Stimulated activated naive CD8-positive, alpha-beta T cell treated with anti-CD3 and anti-CD28 coated beads, Interleukin-15, Interleukin-2, amounts not matched to agents 100 U/mL and 50 U/mL, for 24 hours (primary cell): ENCODE data around the gene TSPAN31.
A peak's percentile ranks its signal among the peaks of the same experiment; 100 is the strongest.
"Not testable (repeated sequence)": the region's sequence is repeated elsewhere in the genome, so short reads cannot be mapped to it uniquely, and the experiment has no call there.

ENCODE experiments used
- ATAC-seq: fragments of 150-1000 bp; cut with Tn5 transposase; one replicate; pipeline ENCODE4 v1.10.0; 2021
- DNase-seq: peaks from one replicate; pipeline ENCODE4 v3.0.0; 2021

The TSPAN31 gene

GRCh38 chr12:57744777-57745484 lies at the start of gene TSPAN31:
TSS of gene TSPAN31 (plus strand) at chr12:57745039. CDS start at chr12:57745155, 116 bp downstream.
- ATAC-seq, result peak; percentile 84
- peak; percentile 93 for DNase-seq

DNA sequence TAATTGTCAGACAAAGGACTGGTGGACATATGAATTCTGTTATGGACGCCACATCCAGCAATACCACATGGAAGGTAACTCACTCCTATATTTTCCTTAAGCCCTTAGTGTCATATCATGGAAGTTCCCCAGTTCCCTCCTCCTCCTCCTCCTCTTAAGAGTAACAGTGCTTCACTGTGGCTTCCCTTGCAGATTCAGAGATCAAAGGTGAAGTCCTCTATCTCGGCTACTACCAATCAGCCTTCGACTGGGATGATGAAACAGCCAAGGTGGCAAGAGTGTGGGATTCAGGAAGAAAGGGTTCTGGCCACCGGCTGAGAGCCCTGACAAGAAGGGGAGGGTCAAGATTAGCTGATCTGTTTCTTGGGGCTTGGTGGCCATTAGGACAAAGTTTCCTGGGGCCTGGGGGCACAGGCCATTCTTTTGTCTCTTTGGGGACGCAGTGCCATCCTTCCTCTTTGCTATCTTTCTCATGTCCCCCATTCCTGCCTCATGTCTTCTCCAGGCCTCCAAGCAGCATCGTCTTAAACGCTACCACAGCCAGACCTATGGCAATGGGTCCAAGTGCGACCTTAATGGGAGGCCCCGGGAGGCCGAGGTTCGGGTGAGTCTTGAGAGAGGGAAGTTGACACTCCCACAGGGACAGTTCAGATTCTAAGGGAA lies 48.9 kb upstream of the TSPAN31 start:
- DNase-seq (no peak), ATAC-seq (no peak)

DNA sequence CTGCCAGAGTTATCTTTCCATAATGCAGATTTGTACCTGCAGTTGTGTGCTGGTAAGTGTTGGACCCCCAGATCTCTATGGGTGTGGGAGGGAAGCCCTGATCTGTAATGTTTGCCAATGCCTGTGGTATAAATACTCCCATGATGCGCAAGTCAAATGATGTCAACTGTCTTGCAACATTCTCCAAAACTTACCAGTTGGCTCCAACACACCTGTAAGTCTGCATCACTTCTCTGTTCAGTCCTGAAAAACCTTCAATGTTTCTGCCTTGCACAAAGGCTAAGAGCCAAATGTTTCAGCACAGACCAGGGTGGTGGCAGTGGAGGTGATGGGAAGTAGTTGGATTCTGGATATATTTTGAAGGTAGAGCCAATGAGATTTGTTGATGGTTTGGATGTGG lies 47.8 kb upstream of the TSPAN31 start:
- no peak for ATAC-seq
- DNase-seq, result no peak

DNA sequence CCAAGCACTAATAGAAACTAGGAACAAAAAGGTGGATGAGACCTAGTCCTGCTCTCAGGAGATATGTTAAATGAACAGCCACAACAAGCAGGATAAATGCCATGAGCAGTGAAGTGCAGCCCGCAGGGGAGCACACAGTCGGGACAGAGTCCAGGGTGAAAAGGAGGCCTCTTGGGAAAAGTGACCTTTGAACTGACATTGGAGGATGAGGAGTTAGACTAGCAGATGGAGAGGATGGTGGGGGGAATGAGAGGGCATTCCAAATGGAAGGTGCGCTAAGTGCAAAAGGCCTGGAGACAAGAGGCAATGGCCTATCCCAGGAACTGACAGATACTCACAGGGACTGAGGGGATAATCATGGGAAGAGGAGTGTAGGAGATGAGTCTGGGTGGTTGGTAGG lies 46.4 kb upstream of the TSPAN31 start:
- ATAC-seq, result no peak
- DNase-seq, result no peak

DNA sequence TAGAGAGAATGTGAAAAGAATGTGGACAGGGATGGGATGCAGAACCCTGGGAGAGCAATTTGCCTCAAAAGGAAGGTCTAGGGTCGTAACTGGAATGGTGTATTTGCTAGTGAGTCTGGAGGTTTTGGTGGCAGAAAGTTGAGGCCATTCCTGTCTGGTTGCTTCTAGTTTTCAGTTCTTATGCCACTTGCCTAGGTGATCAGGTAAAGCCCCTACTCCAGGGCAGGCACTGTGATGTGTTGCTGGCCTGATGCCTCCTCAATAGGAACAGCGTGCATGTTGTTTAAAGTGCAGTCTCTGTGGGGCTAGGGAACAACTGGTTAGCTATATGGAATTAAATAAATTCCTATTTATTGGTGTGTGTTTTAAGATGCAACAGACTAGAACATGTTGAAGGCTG lies 44.5 kb upstream of the TSPAN31 start:
- no peak for ATAC-seq
- DNase-seq, result no peak

DNA sequence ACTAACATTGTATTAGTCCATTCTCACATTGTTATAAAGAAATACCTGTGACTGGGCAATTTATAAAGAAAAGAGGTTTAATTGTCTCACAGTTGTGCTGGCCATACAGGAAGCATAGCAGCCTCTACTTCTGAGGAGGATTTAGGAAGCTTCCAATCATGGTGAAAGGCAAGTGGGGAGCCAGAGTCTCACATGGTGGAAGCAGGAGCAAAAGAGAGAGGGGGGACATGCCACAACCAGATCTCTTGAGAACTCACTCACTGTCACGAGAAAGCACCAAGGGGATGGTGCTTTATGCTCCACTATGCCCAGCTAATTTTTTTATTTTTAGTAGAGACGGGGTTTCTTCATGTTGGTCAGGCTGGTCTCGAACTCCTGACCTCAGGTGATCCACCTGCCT lies 37.6 kb upstream of the TSPAN31 start:
- ATAC-seq, result no peak
- no peak for DNase-seq

- DNase-seq (no peak), ATAC-seq (no peak)
Measured at GRCh38 chr12:57708296-57708695, 36.5 kb upstream of the TSPAN31 start.

DNA sequence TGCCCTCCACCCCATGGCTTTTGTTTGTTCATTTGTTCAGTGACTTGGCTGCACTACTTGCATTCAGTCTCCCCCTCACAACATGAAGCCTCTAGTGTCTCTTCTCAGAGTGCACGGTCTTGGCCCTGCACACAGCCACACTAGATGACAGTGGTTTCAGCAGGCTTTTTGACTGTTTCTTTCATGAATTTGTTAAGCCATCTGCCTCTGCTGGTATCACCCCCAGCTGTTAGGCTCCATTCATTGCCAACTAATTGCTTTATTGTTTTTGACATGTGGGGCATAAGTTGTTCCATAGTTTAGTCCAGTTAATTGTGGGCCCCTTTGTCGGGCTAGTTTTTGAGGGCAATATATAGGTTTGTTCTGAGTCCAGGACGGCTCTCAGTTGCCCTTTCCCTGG lies 32.1 kb upstream of the TSPAN31 start:
- no peak for DNase-seq
- ATAC-seq, result no peak

GRCh38 chr12:57713209-57713608 lies 31.6 kb upstream of the TSPAN31 start:
- DNase-seq (no peak), ATAC-seq (no peak)

DNA sequence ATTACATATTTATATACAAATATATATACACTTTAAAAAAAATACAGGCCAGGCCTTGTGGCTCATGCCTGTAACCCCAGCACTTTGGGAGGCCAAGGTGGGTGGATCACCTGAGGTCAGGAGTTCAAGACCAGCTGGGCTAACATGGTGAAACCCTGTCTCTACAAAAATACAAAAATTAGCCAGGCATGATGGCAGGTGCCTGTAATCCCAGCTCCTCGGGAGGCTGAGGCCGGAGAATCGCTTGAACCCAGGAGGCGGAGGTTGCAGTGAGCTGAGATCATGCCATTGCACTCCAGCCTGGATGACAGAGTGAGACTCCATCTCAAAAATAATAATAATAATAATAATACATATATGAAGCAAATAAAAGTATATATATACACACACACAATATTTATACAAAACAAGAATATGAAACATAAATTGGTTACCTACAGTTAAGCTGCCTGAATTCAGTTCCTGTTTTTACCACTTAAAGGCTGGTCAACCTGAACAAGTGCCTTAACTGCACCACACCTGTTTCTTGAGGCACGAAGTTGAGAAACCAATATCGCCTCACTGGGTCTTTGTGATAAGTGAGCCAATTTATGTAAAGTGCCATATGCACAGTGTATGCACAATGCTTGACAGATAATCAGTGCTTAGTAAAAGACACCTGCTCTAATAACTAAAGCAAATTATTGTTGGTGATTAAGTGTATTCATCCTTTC lies 29.6 kb upstream of the TSPAN31 start:
- ATAC-seq, DNase-seq: not testable (repeated sequence)

- ATAC-seq (no peak), DNase-seq (no peak)
Measured at GRCh38 chr12:57715786-57716185, 29.1 kb upstream of the TSPAN31 start.

- DNase-seq, result no peak
- no peak for ATAC-seq
Measured at GRCh38 chr12:57716305-57716704, 28.5 kb upstream of the TSPAN31 start.

- ATAC-seq (no peak), DNase-seq (no peak)
Measured at GRCh38 chr12:57717131-57717530, 27.7 kb upstream of the TSPAN31 start.

DNA sequence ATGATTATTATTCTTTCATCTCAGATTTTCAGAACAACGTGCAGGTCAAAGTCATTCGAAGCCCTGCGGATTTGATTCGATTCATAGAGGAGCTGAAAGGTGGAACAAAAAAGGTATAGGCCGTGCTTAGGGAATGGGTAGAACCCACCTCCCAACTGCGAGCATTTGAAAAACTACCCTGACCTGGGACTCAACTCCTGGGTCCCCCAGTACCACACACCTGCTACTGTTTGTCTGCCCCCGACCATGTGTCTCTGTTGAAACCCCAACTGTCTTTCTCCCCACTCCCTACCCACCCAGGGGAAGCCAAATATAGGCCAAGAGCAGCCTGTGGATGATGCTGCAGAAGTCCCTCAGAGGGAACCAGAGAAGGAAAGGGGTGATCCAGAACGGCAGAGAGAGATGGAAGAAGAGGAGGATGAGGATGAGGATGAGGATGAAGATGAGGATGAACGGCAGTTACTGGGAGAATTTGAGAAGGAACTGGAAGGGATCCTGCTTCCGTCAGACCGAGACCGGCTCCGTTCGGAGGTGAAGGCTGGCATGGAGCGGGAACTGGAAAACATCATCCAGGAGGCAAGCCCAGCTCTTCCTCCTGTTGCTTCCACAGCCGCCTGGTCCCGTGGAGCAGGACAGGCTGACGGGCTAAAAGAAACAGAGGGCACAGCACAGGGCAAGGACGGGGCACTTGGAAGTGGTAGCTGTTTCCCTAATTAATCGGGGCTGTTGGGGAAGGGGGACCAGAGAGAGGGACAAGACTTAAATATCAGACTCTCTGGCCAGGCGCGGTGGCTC lies 26.8 kb upstream of the TSPAN31 start:
- ATAC-seq, result no peak

GRCh38 chr12:57718641-57719528 lies 26.0 kb upstream of the TSPAN31 start:
- ATAC-seq, result no peak
- DNase-seq, result no peak

More for the DNA sequence above, 26.8 kb upstream of the TSPAN31 start:
- no peak for DNase-seq

DNA sequence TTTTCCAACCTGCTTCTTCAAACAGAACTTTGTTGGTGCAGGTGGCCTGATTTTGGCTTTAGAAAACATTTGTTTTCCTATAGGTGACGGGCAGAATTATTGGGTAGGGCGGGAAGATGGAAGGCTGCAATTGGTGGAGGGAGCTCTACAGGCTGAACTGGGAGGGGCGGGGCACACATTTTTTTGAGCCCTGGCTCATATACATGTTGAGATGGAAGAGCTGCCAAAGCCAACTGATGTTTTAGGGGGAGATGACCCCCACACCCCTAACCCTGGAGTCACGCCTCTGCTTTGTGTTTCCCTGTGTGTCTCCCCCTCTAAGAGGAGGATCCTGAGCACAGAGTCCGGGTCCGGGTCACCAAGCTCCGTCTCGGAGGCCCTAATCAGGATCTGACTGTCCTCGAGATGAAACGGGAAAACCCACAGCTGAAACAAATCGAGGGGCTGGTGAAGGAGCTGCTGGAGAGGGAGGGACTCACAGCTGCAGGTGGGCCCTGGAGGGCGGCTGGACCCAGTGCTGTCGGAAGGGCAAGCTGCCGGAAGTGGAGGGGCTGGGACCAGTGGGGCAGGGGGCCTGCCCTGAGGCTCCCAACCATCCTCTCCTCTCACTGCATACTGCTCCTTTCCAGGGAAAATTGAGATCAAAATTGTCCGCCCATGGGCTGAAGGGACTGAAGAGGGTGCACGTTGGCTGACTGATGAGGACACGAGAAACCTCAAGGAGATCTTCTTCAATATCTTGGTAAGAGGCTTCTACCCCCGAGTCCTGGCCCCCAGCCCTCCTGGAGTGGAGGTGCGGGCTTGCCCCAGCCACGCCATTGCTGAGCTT lies 24.8 kb upstream of the TSPAN31 start:
- ATAC-seq (no peak), DNase-seq (no peak)

DNA sequence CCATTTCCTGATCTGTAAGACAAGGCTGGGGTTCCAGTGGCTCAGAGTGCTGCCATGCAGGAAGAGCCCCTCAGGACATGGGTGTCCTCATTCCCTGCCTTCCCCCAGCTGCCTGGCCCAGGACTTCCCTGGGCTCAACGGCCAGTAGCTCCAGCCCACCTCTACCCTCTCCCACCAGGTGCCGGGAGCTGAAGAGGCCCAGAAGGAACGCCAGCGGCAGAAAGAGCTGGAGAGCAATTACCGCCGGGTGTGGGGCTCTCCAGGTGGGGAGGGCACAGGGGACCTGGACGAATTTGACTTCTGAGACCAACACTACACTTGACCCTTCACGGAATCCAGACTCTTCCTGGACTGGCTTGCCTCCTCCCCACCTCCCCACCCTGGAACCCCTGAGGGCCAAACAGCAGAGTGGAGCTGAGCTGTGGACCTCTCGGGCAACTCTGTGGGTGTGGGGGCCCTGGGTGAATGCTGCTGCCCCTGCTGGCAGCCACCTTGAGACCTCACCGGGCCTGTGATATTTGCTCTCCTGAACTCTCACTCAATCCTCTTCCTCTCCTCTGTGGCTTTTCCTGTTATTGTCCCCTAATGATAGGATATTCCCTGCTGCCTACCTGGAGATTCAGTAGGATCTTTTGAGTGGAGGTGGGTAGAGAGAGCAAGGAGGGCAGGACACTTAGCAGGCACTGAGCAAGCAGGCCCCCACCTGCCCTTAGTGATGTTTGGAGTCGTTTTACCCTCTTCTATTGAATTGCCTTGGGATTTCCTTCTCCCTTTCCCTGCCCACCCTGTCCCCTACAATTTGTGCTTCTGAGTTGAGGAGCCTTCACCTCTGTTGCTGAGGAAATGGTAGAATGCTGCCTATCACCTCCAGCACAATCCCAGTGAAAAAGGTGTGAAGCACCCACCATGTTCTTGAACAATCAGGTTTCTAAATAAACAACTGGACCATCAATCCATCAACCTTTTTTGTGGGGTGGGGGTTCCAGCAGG lies 23.9 kb upstream of the TSPAN31 start:
- ATAC-seq (no peak), DNase-seq (no peak)

- not testable (repeated sequence) for ATAC-seq, DNase-seq
Measured at GRCh38 chr12:57721846-57722608, 22.8 kb upstream of the TSPAN31 start.
